Mesangial cell (primary cell): ENCODE data around the gene OPN1SW. TPM values are rescaled to one million over a fixed set of nuclear protein-coding genes. Genes with fewer than 3 reads are reported as not detected.

ENCODE experiments used
- total RNA-seq: library from RNA; depleted of rRNA; stranded (reverse); fragments of >200 nt; gene quantifications from 2 replicates; pipeline ENCODE4 v1.2.3, GENCODE V29; 2015

Gene OPN1SW, protein sequence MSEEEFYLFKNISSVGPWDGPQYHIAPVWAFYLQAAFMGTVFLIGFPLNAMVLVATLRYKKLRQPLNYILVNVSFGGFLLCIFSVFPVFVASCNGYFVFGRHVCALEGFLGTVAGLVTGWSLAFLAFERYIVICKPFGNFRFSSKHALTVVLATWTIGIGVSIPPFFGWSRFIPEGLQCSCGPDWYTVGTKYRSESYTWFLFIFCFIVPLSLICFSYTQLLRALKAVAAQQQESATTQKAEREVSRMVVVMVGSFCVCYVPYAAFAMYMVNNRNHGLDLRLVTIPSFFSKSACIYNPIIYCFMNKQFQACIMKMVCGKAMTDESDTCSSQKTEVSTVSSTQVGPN
- total RNA-seq = not detected in 2 replicates

DNA sequence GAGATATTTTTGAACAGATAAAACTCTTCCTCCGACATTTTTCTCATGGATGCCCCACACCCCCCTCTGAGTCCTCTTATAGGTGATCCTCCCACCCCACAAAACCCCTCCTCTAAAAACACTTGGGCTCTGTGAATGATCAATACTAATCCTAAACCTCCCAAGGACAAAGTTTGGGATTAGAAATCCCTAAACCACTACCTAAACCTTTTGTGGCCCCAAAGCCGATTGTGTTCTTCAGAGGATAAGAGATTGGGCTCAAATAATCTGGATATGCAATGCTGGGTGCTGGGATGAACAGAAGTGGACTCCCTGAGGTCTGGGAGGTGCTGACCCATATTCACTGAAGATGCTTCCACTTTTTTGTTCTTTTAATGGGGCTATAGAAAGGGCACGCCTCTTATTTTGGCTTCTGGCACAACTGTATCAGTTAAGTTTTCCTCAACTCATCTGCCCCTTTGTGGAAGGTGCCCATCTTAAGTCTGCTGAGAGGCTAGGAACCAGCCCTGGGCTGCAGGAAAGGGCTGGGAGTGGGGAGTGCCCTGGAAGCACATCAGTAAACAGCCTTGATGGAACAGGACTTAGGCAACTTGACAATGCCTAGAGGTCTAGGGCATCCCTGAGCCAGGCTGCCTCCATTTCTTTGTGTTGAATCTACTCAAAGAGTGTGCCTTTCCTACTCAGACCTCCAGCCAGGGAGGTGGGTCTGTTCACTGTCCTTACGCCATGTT, at the start of gene OPN1SW:
Gene OPN1SW, minus strand, starts transcription at position 51 of the 731 bp plus-strand sequence. Its CDS starts 13 bp downstream, at position 38.

DNA sequence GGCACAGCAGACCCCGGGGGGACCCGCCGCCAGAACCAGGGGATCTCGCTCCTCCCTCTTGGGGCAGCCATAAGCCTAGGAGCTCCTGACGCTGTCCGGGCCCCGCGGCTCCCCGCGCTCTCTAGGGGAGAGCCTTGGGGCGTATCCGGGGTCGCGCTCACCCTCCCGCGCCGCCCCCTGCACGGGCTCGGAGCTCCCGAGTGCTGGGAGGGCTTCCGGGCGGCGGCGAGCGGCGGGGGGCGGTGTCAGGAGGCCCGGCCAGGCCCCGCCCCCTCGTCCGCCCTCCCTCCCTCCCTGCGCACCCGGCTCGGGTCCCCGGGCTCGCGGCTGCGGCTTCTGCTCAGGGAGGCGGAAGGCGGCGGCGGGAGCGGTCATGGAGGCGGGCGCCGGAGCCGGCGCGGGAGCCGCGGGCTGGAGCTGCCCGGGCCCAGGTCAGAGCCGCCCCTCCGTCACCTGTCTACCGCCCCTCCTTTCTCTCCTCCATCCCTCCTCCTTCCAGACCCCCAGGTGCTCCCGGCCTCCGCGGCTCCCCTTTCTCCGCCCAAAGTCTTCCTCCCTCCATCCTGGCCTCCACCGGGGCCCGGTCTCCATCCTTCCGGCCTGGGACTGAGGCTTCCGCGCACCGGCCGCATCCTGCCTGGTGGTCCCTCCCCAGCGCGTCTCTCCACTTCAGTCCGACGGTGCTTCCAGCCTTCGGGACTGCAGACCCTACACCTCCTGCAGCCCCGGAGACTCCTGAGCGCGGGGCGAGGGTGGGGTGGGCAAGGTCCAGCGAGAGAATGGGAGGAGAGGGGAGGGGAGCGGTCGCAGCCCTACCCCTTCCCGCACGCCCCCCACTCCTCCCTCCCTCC, 15.8 kb upstream of the OPN1SW start, which contains the start of gene CCDC136:
Gene CCDC136, plus strand, starts transcription at position 848 of the 851 bp plus-strand sequence. CDS start 444 bp downstream, outside the sequence.

DNA sequence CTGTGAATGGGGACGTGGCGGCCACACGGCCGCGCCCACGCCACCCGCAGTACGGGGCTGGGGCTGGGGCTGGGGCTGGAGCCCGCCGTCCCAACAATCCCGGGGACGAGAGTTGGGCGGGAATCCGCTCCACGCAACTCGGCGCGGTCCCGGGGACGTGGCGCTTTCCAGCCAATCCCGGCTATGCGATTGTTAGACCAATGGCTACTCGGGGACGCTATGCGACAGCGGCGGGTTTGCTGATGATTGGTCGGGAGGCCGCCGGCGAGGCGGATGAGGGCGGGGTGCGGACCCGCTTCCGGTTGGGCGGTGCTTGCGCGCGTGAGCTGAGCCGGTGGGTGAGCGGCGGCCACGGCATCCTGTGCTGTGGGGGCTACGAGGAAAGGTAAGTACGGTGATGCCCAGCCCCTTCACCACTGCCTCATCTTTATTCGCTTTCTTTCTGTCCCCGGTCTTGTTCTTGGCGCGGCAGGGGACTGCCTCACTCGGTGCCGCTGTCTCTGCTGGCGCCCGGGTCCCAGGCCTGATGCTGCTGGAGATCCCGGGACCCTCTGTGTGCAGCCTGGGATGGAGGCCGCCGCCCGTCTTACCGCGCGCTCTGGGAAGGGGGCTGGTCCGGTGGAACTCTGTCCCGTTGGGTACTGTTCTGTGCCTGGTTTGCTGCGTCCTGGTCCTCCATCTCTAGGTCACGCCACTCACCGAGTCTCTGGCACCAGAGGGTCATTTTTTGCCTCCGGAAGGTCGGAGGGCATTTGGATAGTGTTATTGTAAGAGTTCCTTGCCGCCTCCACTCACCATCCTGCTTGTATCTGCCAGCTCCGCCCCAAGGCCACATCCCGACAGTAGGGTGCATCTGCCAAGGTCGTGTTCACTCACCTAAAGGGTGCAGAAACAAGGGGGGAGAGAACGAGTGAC, 36.3 kb downstream of the OPN1SW start, which contains the start of gene CALU:
Gene CALU, plus strand, starts transcription at position 312 of the 915 bp plus-strand sequence. CDS start 9,225 bp downstream, outside the sequence.

Other genes with a start within 250 kb of the OPN1SW start
- gene GARIN1A, start 103.5 kb downstream of the OPN1SW start, total RNA-seq = 0.13 and 0.16 TPM in 2 replicates
- 119 and 240 TPM in 2 replicates for gene CALU, start 36.4 kb downstream of the OPN1SW start, total RNA-seq
- gene CCDC136, start 16.2 kb upstream of the OPN1SW start, total RNA-seq = 1.8 and 4.9 TPM in 2 replicates
- 232 and 267 TPM in 2 replicates for gene FLNC, start 54.6 kb upstream of the OPN1SW start, total RNA-seq
- gene ATP6V1F, start 87.1 kb upstream of the OPN1SW start, total RNA-seq = 139 and 256 TPM in 2 replicates
- gene KCP, start 134.9 kb upstream of the OPN1SW start, total RNA-seq = 0.98 and 17.7 TPM in 2 replicates
- 5.4 and 13.3 TPM in 2 replicates for gene IRF5, start 162.1 kb upstream of the OPN1SW start, total RNA-seq